ENCODE results near the gene SOHLH1.
A peak's percentile ranks its signal among the peaks of the same experiment; 100 is the strongest.

SOHLH1 gene

GRCh38 chr9:135728436-135729110 is 29.3 kb upstream of the SOHLH1 start:
- no peak for DNase-seq

GRCh38 chr9:135727257-135727875 is 28.1 kb upstream of the SOHLH1 start:
- DNase-seq: no peak

GRCh38 chr9:135726138-135726853 is 27.0 kb upstream of the SOHLH1 start:
- no peak for DNase-seq

- no peak for DNase-seq
These were observed 25.0 kb upstream of the SOHLH1 start for GRCh38 chr9:135724186-135724787.

GRCh38 chr9:135722365-135722764 is 23.1 kb upstream of the SOHLH1 start:
- DNase-seq: no peak

- no peak for DNase-seq
These were observed 20.2 kb upstream of the SOHLH1 start for GRCh38 chr9:135719472-135719871.

GRCh38 chr9:135718616-135719015 is 19.3 kb upstream of the SOHLH1 start:
- DNase-seq: no peak

GRCh38 chr9:135717410-135717809 is 18.1 kb upstream of the SOHLH1 start:
- DNase-seq: no peak

GRCh38 chr9:135716045-135716444 is 16.8 kb upstream of the SOHLH1 start:
- DNase-seq: no peak

- DNase-seq: no peak
These were observed 15.8 kb upstream of the SOHLH1 start for GRCh38 chr9:135715056-135715595.

- no peak for DNase-seq
These were observed 15.2 kb upstream of the SOHLH1 start for GRCh38 chr9:135714242-135715055.

- peak; percentile 50 for DNase-seq
These were observed 13.5 kb upstream of the SOHLH1 start for GRCh38 chr9:135712613-135713295.

- DNase-seq: no peak
These were observed 12.6 kb upstream of the SOHLH1 start for GRCh38 chr9:135711881-135712280.

GRCh38 chr9:135711391-135711790 is 12.1 kb upstream of the SOHLH1 start:
- DNase-seq: peak; percentile 60

- DNase-seq: no peak
These were observed 8.9 kb upstream of the SOHLH1 start for GRCh38 chr9:135708164-135708563.

GRCh38 chr9:135707252-135708138 is 8.2 kb upstream of the SOHLH1 start:
- DNase-seq: peak; percentile 32

GRCh38 chr9:135706288-135706687 is 7.0 kb upstream of the SOHLH1 start:
- DNase-seq: no peak

GRCh38 chr9:135705376-135705775 is 6.1 kb upstream of the SOHLH1 start:
- no peak for DNase-seq

GRCh38 chr9:135704483-135704882 is 5.2 kb upstream of the SOHLH1 start:
- peak; percentile 82 for DNase-seq

GRCh38 chr9:135703726-135704125 is 4.4 kb upstream of the SOHLH1 start:
- peak; percentile 32 for DNase-seq
